CD14-positive monocyte (primary cell): ENCODE data around the gene DDR1. TPM values are rescaled to one million over a fixed set of nuclear protein-coding genes. Genes with fewer than 3 reads are reported as not detected.

Experiments used
- DNase-seq, 3 donors: peaks; one replicate each; pipeline ENCODE4 v3.0.0-alpha.2; 2011 to 2022
- H2AFZ ChIP-seq: 2 replicates; pipeline ENCODE4 v1.6.0; 2012; ENCODE audit warnings: mild to moderate bottlenecking, low read depth, low read length, inconsistent platforms; ENCODE audit not compliant: insufficient read depth, poor library complexity, severe bottlenecking
- H3K27ac ChIP-seq, 2 donors: 1 replicate in 1 of 2; 2 replicates in 1 of 2; pipeline ENCODE4 v1.5.1; 2012 to 2013; ENCODE audit warnings: low read length in 2 of 2, control low read depth in 1 of 2, inconsistent platforms in 1 of 2, low read depth in 1 of 2, mild to moderate bottlenecking in 1 of 2
- H3K27me3 ChIP-seq, 2 donors: one replicate each; pipeline versions ENCODE4 v1.6.0 to v1.6.1; 2011 to 2013; ENCODE audit warnings: low read length in 2 of 2; ENCODE audit not compliant: control insufficient read depth in 2 of 2, insufficient read depth in 2 of 2
- H3K36me3 ChIP-seq, 2 donors: replicated peaks in 1 of 2; 1 replicate in 1 of 2; 2 replicates in 1 of 2; pipeline versions ENCODE4 v1.5.1 to v1.6.1; 2012 to 2013; ENCODE audit warnings: low read length in 2 of 2, control low read depth in 1 of 2, inconsistent platforms in 1 of 2, mild to moderate bottlenecking in 1 of 2; ENCODE audit not compliant: insufficient read depth in 2 of 2, control insufficient read depth in 1 of 2
- H3K4me1 ChIP-seq, 2 donors: 1 replicate in 1 of 2; 2 replicates in 1 of 2; pipeline versions ENCODE4 v1.5.1 to v1.6.1; 2012 to 2013; ENCODE audit warnings: low read length in 2 of 2, control low read depth in 1 of 2, inconsistent platforms in 1 of 2, mild to moderate bottlenecking in 1 of 2, moderate library complexity in 1 of 2; ENCODE audit not compliant: insufficient read depth in 2 of 2, control insufficient read depth in 1 of 2
- H3K4me2 ChIP-seq: replicated peaks from 2 replicates; pipeline ENCODE3; 2012; ENCODE audit warnings: low read length, moderate library complexity, mild to moderate bottlenecking; ENCODE audit not compliant: poor library complexity, severe bottlenecking; ENCODE audit errors: extremely low read depth
- H3K4me3 ChIP-seq, 3 experiments: fragments of 200-600 bp in 1 of 3; sonication (generic) in 1 of 3; replicated peaks in 1 of 3; 1 replicate in 2 of 3; 2 replicates in 1 of 3; pipeline ENCODE4 v1.5.1; 2011 to 2013; ENCODE audit warnings: low read length in 3 of 3, mild to moderate bottlenecking in 3 of 3, control low read depth in 2 of 3, low read depth in 2 of 3, inconsistent platforms in 1 of 3, moderate library complexity in 1 of 3
- H3K79me2 ChIP-seq: 2 replicates; pipeline ENCODE4 v1.6.0; 2012; ENCODE audit warnings: mild to moderate bottlenecking, control low read depth, inconsistent platforms, low read length, moderate library complexity; ENCODE audit not compliant: insufficient read depth
- H3K9ac ChIP-seq: 2 replicates; pipeline ENCODE4 v1.6.0; 2017; ENCODE audit warnings: low read length, mild to moderate bottlenecking; ENCODE audit not compliant: insufficient read depth, poor library complexity, severe bottlenecking
- H3K9me3 ChIP-seq, 2 donors: replicated peaks in 1 of 2; 1 replicate in 1 of 2; 2 replicates in 1 of 2; pipeline versions ENCODE4 v1.5.1 to v1.6.1; 2012 to 2013; ENCODE audit warnings: low read length in 2 of 2, control low read depth in 1 of 2; ENCODE audit not compliant: control insufficient read depth in 1 of 2, insufficient read depth in 1 of 2
- H4K20me1 ChIP-seq: 2 replicates; pipeline ENCODE4 v1.6.0; 2012; ENCODE audit warnings: mild to moderate bottlenecking, low read length, control low read depth, moderate library complexity; ENCODE audit not compliant: insufficient read depth
- H3K27ac Mint-ChIP-seq, 7 donors: one replicate each; pipeline ENCODE4 v1.8.0; 2020; ENCODE audit warnings: mild to moderate bottlenecking in 7 of 7, mixed read lengths in 7 of 7, moderate library complexity in 6 of 7, inconsistent platforms in 2 of 7
- H3K27me3 Mint-ChIP-seq, 3 donors: one replicate each; pipeline ENCODE4 v1.8.0; 2021 to 2022; ENCODE audit warnings: low read depth in 3 of 3, mild to moderate bottlenecking in 3 of 3, mixed read lengths in 3 of 3, moderate library complexity in 3 of 3, inconsistent platforms in 1 of 3
- H3K36me3 Mint-ChIP-seq, 2 donors: one replicate each; pipeline ENCODE4 v1.8.0; 2020; ENCODE audit warnings: mixed read lengths in 2 of 2, inconsistent platforms in 1 of 2, mild to moderate bottlenecking in 1 of 2
- H3K4me1 Mint-ChIP-seq: one replicate; pipeline ENCODE4 v1.8.0; 2020; ENCODE audit warnings: mild to moderate bottlenecking, mixed read lengths
- H3K4me3 Mint-ChIP-seq, 2 donors: one replicate each; pipeline ENCODE4 v1.8.0; 2020; ENCODE audit warnings: mild to moderate bottlenecking in 2 of 2, mixed read lengths in 2 of 2, moderate library complexity in 1 of 2
- H3K9me3 Mint-ChIP-seq, 7 donors: one replicate each; pipeline ENCODE4 v1.8.0; 2020 to 2022; ENCODE audit warnings: mixed read lengths in 7 of 7, mild to moderate bottlenecking in 6 of 7, moderate library complexity in 6 of 7, inconsistent platforms in 2 of 7
- WGBS: methylation state at CpG from one replicate; pipeline ENCODE4 v1.1.5; 2013; ENCODE audit warnings: missing lambda C conversion rate; ENCODE audit not compliant: insufficient coverage; 5-methylcytosine and 5-hydroxymethylcytosine counted together
- intact Hi-C, 2 donors: fragments of 100-400 bp; cut with micrococcal nuclease; formaldehyde crosslinking; loops; one replicate each; pipeline versions ENCODE4 v1.15.0 to v1.15.1; 2023
- polyA plus RNA-seq, 3 donors: library from polyadenylated mRNA; depleted of rRNA in 1 of 3; unstranded in 2 of 3; stranded (reverse) in 1 of 3; fragments of 300-500 nt in 2 of 3; fragments of >200 nt in 1 of 3; fragmentation: Illumina TruSeq in 2 of 3; gene quantifications; 1 replicate in 2 of 3; 2 replicates in 1 of 3; pipeline ENCODE4 v1.2.3, GENCODE V29; 2012 to 2021
- TF ChIP-seq, protein P1 (sequence below): fragments of 200-600 bp; IDR thresholded peaks from one replicate; pipeline ENCODE4 v1.8.0; 2022; ENCODE audit warnings: antibody characterized with exemption, mild to moderate bottlenecking

Gene DDR1
- polyA plus RNA-seq, 3 donors: 0.39 to 1.0 (median 0.51) TPM

DNA sequence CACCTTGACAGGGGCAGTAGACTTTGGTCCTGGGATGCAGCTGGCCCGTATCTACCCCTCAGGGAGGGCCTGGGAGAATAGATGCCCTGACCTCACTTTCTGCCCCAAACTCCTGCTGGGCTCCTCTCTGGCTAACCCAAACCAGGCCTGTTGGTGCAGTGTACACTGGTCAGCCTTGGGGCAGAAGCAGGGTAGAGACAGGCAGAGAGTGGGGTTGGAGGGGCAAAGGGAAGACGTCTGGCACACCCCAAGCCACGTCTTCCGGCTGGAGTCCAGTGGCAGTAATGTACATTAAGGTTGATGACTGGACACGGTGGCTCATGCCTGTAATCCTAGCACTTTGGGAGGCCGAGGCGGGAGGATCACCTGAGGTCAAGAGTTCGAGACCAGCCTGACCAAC, 9.3 kb downstream of the DDR1 start:
- no peak overlapping the region for H3K9ac ChIP-seq
- Mint-ChIP-seq H3K27ac (no peak overlapping the region), H3K27me3 (peaks cover 4 to 13% (median 5%) of the 10 kb centered on the region in 3 donors), H3K4me3 (no peak overlapping the region), H3K9me3 (no peaks in the 10 kb centered on the region), H3K36me3 (peaks cover 0 to under 1% of the 10 kb centered on the region in 2 donors), H3K4me1 (no peaks in the 10 kb centered on the region)
- H3K4me2 ChIP-seq: no peak overlapping the region
- no peaks in the 10 kb centered on the region for H3K27me3 ChIP-seq
- H3K36me3 ChIP-seq: no peaks in the 10 kb centered on the region
- H3K79me2 ChIP-seq: no peaks in the 10 kb centered on the region
- H3K4me1 ChIP-seq: no peaks in the 10 kb centered on the region
- DNase-seq: no peak
- H3K9me3 ChIP-seq: no peaks in the 10 kb centered on the region
- TF ChIP-seq, protein P1, sequence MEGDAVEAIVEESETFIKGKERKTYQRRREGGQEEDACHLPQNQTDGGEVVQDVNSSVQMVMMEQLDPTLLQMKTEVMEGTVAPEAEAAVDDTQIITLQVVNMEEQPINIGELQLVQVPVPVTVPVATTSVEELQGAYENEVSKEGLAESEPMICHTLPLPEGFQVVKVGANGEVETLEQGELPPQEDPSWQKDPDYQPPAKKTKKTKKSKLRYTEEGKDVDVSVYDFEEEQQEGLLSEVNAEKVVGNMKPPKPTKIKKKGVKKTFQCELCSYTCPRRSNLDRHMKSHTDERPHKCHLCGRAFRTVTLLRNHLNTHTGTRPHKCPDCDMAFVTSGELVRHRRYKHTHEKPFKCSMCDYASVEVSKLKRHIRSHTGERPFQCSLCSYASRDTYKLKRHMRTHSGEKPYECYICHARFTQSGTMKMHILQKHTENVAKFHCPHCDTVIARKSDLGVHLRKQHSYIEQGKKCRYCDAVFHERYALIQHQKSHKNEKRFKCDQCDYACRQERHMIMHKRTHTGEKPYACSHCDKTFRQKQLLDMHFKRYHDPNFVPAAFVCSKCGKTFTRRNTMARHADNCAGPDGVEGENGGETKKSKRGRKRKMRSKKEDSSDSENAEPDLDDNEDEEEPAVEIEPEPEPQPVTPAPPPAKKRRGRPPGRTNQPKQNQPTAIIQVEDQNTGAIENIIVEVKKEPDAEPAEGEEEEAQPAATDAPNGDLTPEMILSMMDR: no peak
- H4K20me1 ChIP-seq: no peaks in the 10 kb centered on the region
- no peak overlapping the region for H3K4me3 ChIP-seq
- WGBS: 97% methylated on average over 3 of the region's 8 CpGs
- intact Hi-C loops: no loop called here
- H3K27ac ChIP-seq: no peak overlapping the region
- no peak overlapping the region for H2AFZ ChIP-seq

DNA sequence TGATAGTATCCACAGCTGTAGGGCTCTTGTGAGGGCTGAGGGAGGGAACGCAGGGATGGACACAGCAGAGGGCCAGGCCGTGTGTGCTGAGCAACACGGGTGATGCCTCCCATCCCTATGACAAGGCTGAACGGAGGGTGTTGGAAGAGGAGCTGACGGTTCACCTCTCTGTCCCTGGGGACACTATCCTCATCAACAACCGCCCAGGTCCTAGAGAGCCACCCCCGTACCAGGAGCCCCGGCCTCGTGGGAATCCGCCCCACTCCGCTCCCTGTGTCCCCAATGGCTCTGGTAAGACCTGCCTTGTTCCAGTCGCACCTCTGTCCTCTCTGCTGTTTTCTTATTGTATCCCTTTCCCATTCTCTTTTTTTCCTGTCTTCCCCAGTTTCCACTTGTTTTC, 10.1 kb downstream of the DDR1 start:
- H3K27me3 Mint-ChIP-seq: peaks cover 4 to 13% (median 5%) of the 10 kb centered on the region in 3 donors
- no peaks in the 10 kb centered on the region for H3K9me3 Mint-ChIP-seq
- H3K4me1 ChIP-seq: no peaks in the 10 kb centered on the region
- intact Hi-C loops: no loop called here
- no peaks in the 10 kb centered on the region for H3K4me1 Mint-ChIP-seq
- peaks cover 0 to 2% of the 10 kb centered on the region in 2 donors for H3K36me3 Mint-ChIP-seq
- no peak overlapping the region for H3K27ac ChIP-seq
- no peaks in the 10 kb centered on the region for H3K36me3 ChIP-seq
- H3K27ac Mint-ChIP-seq: no peak overlapping the region
- H3K4me3 Mint-ChIP-seq: no peak overlapping the region
- H3K79me2 ChIP-seq: no peaks in the 10 kb centered on the region
- H3K9ac ChIP-seq: no peak overlapping the region
- TF ChIP-seq, protein P1: no peak
- DNase-seq: no peak
- no peaks in the 10 kb centered on the region for H3K9me3 ChIP-seq
- H3K27me3 ChIP-seq: no peaks in the 10 kb centered on the region
- H3K4me3 ChIP-seq: no peak overlapping the region
- H4K20me1 ChIP-seq: no peaks in the 10 kb centered on the region
- WGBS: 94% methylated on average over 11 of the region's 12 CpGs
- H3K4me2 ChIP-seq: no peak overlapping the region
- H2AFZ ChIP-seq: no peak overlapping the region
